AG09319 (cell line): ENCODE data around the gene KAT7.
"Not testable (repeated sequence)": the region's sequence is repeated elsewhere in the genome, so short reads cannot be mapped to it uniquely, and the experiment has no call there.

Experiments
- DNase-seq: peaks from one replicate; pipeline ENCODE4 v3.0.0-alpha.2; 2010; ENCODE audit warnings: low read depth; ENCODE audit errors: extremely low read depth
- CTCF ChIP-seq: IDR thresholded peaks from 2 replicates; pipeline ENCODE4 v1.5.1; 2011; ENCODE audit warnings: low read depth, mild to moderate bottlenecking, inconsistent platforms, low read length, moderate library complexity

Gene KAT7

DNA sequence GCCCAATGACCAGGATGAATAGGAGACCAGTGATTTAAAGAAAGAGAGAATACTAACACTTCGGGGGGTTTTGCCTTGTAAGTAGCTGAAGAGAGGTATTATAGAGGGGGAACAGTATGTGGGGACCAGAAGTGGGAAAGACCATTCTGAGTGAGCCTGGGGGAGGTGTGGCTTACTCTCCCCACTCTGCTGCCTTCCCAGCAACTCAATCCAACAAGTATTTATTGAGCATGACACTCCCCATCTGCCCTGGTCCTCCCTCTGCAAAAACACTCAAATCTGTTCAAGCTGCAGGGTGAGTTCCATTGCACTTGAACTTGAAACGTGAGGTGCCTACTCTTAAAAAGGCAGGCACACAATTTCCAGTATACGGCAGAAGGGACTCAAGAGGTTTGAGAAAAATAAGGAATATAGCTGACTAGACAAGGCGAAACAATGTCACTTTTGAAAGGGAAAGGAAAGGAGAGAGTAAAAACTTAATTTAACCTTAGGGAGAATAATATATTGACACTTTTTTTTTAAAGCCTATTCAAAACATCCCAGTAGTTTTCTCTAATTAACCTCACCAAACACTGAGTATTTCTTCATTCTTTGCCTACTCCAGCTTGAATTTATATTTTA is 32.7 kb upstream of the KAT7 start:
- DNase-seq: no peak
- no peak for TF ChIP-seq CTCF

- no peak for DNase-seq
- no peak for TF ChIP-seq CTCF
Measured at GRCh38 chr17:49756323-49757150, 31.9 kb upstream of the KAT7 start.

GRCh38 chr17:49757151-49757777 is 31.2 kb upstream of the KAT7 start:
- DNase-seq: no peak
- TF ChIP-seq CTCF: no peak

GRCh38 chr17:49758464-49759010 is 29.9 kb upstream of the KAT7 start:
- not testable (repeated sequence) for DNase-seq

DNA sequence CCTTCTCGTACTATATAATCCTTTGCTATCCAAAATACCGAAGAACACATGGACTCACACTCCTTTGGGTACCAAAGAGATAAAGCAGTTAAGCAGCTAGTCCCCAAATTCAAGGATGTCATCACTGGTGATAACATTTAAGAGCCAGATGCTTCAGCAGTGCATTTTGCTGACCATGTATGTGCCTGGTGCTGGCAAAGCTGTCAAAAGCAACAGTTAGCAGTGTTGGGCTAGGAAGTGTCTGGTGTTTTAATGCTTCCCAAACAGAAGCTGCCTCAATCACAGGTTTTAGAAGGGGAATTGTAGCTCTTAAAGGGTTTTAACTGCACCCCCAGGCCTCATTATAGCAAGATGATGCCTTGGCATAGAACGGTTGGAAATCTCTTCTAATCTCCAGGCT is 29.3 kb upstream of the KAT7 start:
- DNase-seq: no peak
- no peak for TF ChIP-seq CTCF

- DNase-seq: no peak
- no peak for TF ChIP-seq CTCF
Measured at GRCh38 chr17:49760296-49760695, 28.2 kb upstream of the KAT7 start.

GRCh38 chr17:49760932-49761558 is 27.4 kb upstream of the KAT7 start:
- no peak for DNase-seq
- no peak for TF ChIP-seq CTCF
